Endothelial cell of umbilical vein (primary cell): ENCODE results near the gene MNAT1. TPM values are rescaled to one million over a fixed set of nuclear protein-coding genes. Genes with fewer than 3 reads are reported as not detected.

Source experiments
- BruUV-seq: library from RNA; stranded (reverse); fragments of 400-500 nt; replicated peaks from 2 replicates; lab custom pipeline; 2021; lab: Mats Ljungman, UMichigan
- CTCF ChIA-PET: fragments of 300-600, 350-600 bp; sonication (Branson Sonifier 250); formaldehyde crosslinking; loops from one replicate; lab custom pipeline; 2021; ENCODE audit warnings: antibody characterized with exemption, inconsistent platforms; lab: Charles Lee
- POLR2A ChIA-PET: fragments of 300-600, 350-600 bp; sonication (Branson Sonifier 250); formaldehyde crosslinking; loops from one replicate; lab custom pipeline; 2021; ENCODE audit warnings: antibody characterized with exemption, inconsistent platforms; lab: Charles Lee
- DNase-seq: peaks from one replicate; pipeline ENCODE4 v3.0.0-alpha.2; 2011; ENCODE audit warnings: low read depth, low spot score
- FAIRE-seq: peaks from 2 replicates; lab custom pipeline; 2011; peaks lifted over from hg19 to GRCh38; lab: Jason Lieb, UNC
- H2AFZ ChIP-seq: 2 replicates; pipeline ENCODE4 v1.6.0; 2012; ENCODE audit warnings: low read depth, low read length, control low read depth, inconsistent platforms
- H3K27ac ChIP-seq: 2 replicates; pipeline ENCODE4 v1.5.1; 2011; ENCODE audit warnings: low read depth, mild to moderate bottlenecking, control low read depth, low read length, moderate library complexity; ENCODE audit not compliant: insufficient read depth
- H3K27me3 ChIP-seq, 2 experiments: 2 replicates each; pipeline versions ENCODE4 v1.6.0 to v1.6.1; 2011; ENCODE audit warnings: low read length in 2 of 2, mixed read lengths in 1 of 2; ENCODE audit not compliant: control insufficient read depth in 2 of 2, insufficient read depth in 2 of 2
- H3K36me3 ChIP-seq, 2 experiments: 2 replicates in 1 of 2; 3 replicates in 1 of 2; pipeline ENCODE4 v1.5.1; 2011; ENCODE audit warnings: low read length in 2 of 2, mild to moderate bottlenecking in 1 of 2, moderate library complexity in 1 of 2; ENCODE audit not compliant: control insufficient read depth in 2 of 2, insufficient read depth in 2 of 2; ENCODE audit errors: extremely low read depth in 1 of 2
- H3K4me1 ChIP-seq: 3 replicates; pipeline ENCODE4 v1.5.1; 2011; ENCODE audit warnings: mild to moderate bottlenecking, low read length; ENCODE audit not compliant: control insufficient read depth, insufficient read depth; ENCODE audit errors: extremely low read depth
- H3K4me2 ChIP-seq: 2 replicates; pipeline ENCODE4 v1.6.1; 2011; ENCODE audit warnings: low read length, control low read depth, mixed read lengths; ENCODE audit not compliant: insufficient read depth
- H3K4me3 ChIP-seq, 3 experiments: fragments of 200-600 bp in 1 of 3; sonication (generic), shearing (Covaris generic) in 1 of 3; replicated peaks in 1 of 3; 2 replicates each; pipeline ENCODE4 v1.5.1; 2011 to 2016; ENCODE audit warnings: control low read depth in 3 of 3, low read length in 3 of 3, mild to moderate bottlenecking in 2 of 3, inconsistent platforms in 1 of 3, low read depth in 1 of 3, moderate library complexity in 1 of 3; ENCODE audit not compliant: insufficient read depth in 1 of 3
- H3K79me2 ChIP-seq: 2 replicates; pipeline ENCODE4 v1.6.0; 2012; ENCODE audit warnings: low read length, inconsistent platforms; ENCODE audit not compliant: control insufficient read depth, insufficient read depth
- H3K9ac ChIP-seq: replicated peaks from 2 replicates; pipeline ENCODE3; 2011; ENCODE audit warnings: low read length, control low read depth; ENCODE audit not compliant: insufficient read depth; ENCODE audit errors: extremely low read depth
- H3K9me1 ChIP-seq: replicated peaks from 3 replicates; pipeline ENCODE4 v1.6.0; 2011; ENCODE audit warnings: mild to moderate bottlenecking, low read length; ENCODE audit not compliant: control insufficient read depth, insufficient read depth; ENCODE audit errors: extremely low read depth
- H3K9me3 ChIP-seq: replicated peaks from 2 replicates; pipeline ENCODE4 v1.5.1; 2012; ENCODE audit warnings: low read length, inconsistent platforms; ENCODE audit not compliant: control insufficient read depth, insufficient read depth
- H4K20me1 ChIP-seq: replicated peaks from 2 replicates; pipeline ENCODE3; 2011; ENCODE audit warnings: mild to moderate bottlenecking, low read length; ENCODE audit not compliant: control insufficient read depth, insufficient read depth; ENCODE audit errors: extremely low read depth
- CTCF ChIP-seq, 2 donors: IDR thresholded peaks; 1 replicate in 1 of 2; 2 replicates in 1 of 2; pipeline ENCODE4 v1.5.1; 2011; ENCODE audit warnings: low read length in 2 of 2, mild to moderate bottlenecking in 2 of 2, moderate library complexity in 2 of 2, control low read depth in 1 of 2, inconsistent platforms in 1 of 2, low read depth in 1 of 2; ENCODE audit not compliant: insufficient read depth in 1 of 2; ENCODE audit errors: extremely low read depth in 1 of 2
- EZH2 ChIP-seq: IDR thresholded peaks from 2 replicates; pipeline ENCODE4 v1.6.1; 2012; ENCODE audit warnings: borderline replicate concordance, low read depth, mild to moderate bottlenecking, moderate library complexity, low read length, inconsistent platforms; ENCODE audit not compliant: severe bottlenecking
- FOS ChIP-seq: IDR thresholded peaks from 2 replicates; pipeline ENCODE4 v1.6.1; 2011; ENCODE audit warnings: mild to moderate bottlenecking, low read length, moderate library complexity, borderline replicate concordance; ENCODE audit not compliant: insufficient read depth
- JUN ChIP-seq: IDR thresholded peaks from 2 replicates; pipeline ENCODE4 v1.6.1; 2011; ENCODE audit warnings: borderline replicate concordance, low read depth; ENCODE audit not compliant: insufficient read length, insufficient read depth
- MAX ChIP-seq: IDR thresholded peaks from 2 replicates; pipeline ENCODE4 v1.6.1; 2011; ENCODE audit not compliant: insufficient read depth, insufficient read length
- MYC ChIP-seq: IDR thresholded peaks from one replicate; pipeline ENCODE4 v1.6.1; 2011; ENCODE audit warnings: mild to moderate bottlenecking, low read depth, low read length
- POLR2A ChIP-seq: IDR thresholded peaks from 2 replicates; pipeline ENCODE4 v1.6.1; 2012; ENCODE audit warnings: low read depth, mild to moderate bottlenecking, control low read depth, low read length
- POLR2AphosphoS5 ChIP-seq: IDR thresholded peaks from 2 replicates; pipeline ENCODE4 v1.6.1; 2012; ENCODE audit warnings: low read depth, mild to moderate bottlenecking, control low read depth, low read length, moderate library complexity; ENCODE audit not compliant: insufficient read depth
- dilution Hi-C: fragments of 300-500 bp; cut with MboI; formaldehyde crosslinking; loops from one replicate; pipeline ENCODE4 v1.15.0; 2019; ENCODE audit warnings: low sequenced_read_pairs; ENCODE audit not compliant: extremely low pct_ligation_motif_present
- intact Hi-C: fragments of 100-400 bp; cut with micrococcal nuclease; formaldehyde crosslinking; loops from one replicate; pipeline ENCODE4 v1.10.0; 2022
- polyA plus RNA-seq, 4 experiments: library from polyadenylated mRNA; depleted of rRNA in 3 of 4; stranded (reverse) in 3 of 4; unstranded in 1 of 4; fragments of >200 nt; gene quantifications; 2 replicates each; pipeline versions ENCODE4 v1.2.1 to v1.2.3, GENCODE V29; 2011 to 2012; ENCODE audit warnings: missing spikeins in 1 of 4
- total RNA-seq: library from RNA; stranded (reverse); gene quantifications from 2 replicates; pipeline ENCODE4 v1.2.3, GENCODE V29; 2021

Gene MNAT1
- total and polyA plus RNA-seq, 2 donors (not counting 3 experiments of a cell fraction or from before 2014, with no cell fraction given), result 35.7 to 55.7 TPM

DNA sequence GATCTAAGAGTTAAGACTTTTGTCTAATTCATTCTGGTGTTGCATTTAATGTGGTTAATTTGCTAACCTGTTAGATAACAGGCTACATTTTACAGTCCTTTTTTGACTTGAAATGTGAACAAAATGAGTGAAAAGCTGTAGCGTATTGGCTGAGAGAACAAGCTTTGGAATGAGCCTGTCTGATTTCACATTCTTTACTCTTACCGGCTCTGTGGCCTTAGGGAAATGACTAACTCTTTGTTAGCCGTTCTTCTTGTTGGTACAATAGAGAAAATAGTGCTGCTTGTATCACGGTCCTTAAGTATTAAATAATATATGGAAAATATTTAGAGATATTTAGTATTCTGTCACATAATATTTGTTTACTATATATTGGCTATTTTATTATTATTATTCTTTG is 1.9 kb downstream of the MNAT1 start:
- dilution Hi-C loops, result no loop called here
- peaks cover 50% of the 10 kb centered on the region for H3K79me2 ChIP-seq
- POLR2A ChIA-PET, result interaction anchor here (1.5 kb wide), 1 partner anchor 13 kb away, joined by 4 read pairs; the partner anchor contains the start of gene SIX4

GRCh38 chr14:60738843-60739508 is 4.4 kb downstream of the MNAT1 start:
- Histone ChIP-seq H3K4me3 (no peak overlapping the region), H4K20me1 (no peaks in the 10 kb centered on the region), H3K79me2 (peaks cover 63% of the 10 kb centered on the region), H3K36me3 (no peaks in the 10 kb centered on the region), H2AFZ (no peak overlapping the region), H3K4me2 (no peak overlapping the region), H3K9ac (no peak overlapping the region), H3K27me3 (peaks cover 0 to 1% of the 10 kb centered on the region in 2 experiments), H3K27ac (no peak overlapping the region), H3K4me1 (peaks cover 16% of the 10 kb centered on the region), H3K9me3 (no peaks in the 10 kb centered on the region), H3K9me1 (no peaks in the 10 kb centered on the region)
- TF ChIP-seq EZH2, result no peak
- TF ChIP-seq POLR2AphosphoS5, result no peak
- no peak for TF ChIP-seq MAX
- TF ChIP-seq MYC, result no peak
- TF ChIP-seq JUN, result no peak
- TF ChIP-seq FOS, result no peak
- TF ChIP-seq CTCF (IDR thresholded peaks at IDR 0.05; ENCODE audit: extremely low read depth in 1 of 2, insufficient read depth in 1 of 2, low read depth in 1 of 2, low read length in 2 of 2), result no peak
- intact Hi-C loops (loop anchor here (5.0 kb wide), 2 partner anchors 448 to 513 kb away; no protein-coding TSS in a partner anchor), dilution Hi-C loops (no loop called here)
- CTCF ChIA-PET, result interaction anchor here (2.7 kb wide), 1 partner anchor 15 kb away, joined by 14 read pairs; the partner anchor contains the start of gene SIX4
- DNase-seq (no peak), FAIRE-seq (no peak)
- POLR2A ChIA-PET, result no interaction called here
- BruUV-seq, result no TSS peak

More for the DNA sequence above, 1.9 kb downstream of the MNAT1 start:
- CTCF ChIA-PET, result interaction anchor here (0.8 to 2.7 kb wide), 8 partner anchors 9 to 518 kb away, joined by 3 to 14 read pairs (median 5); partner anchors contain the start of gene SIX4
- Histone ChIP-seq H3K4me1 (peaks cover 16% of the 10 kb centered on the region), H3K27ac (peak overlapping the region; percentile 59), H4K20me1 (no peaks in the 10 kb centered on the region), H3K9me1 (no peaks in the 10 kb centered on the region), H3K4me3 (peak overlapping the region in 1 of 3 experiments; percentile 75), H3K36me3 (no peaks in the 10 kb centered on the region), H3K9me3 (no peaks in the 10 kb centered on the region), H2AFZ (no peak overlapping the region), H3K27me3 (peaks cover 3 to 20% of the 10 kb centered on the region in 2 experiments), H3K4me2 (peak overlapping the region; percentile 92), H3K9ac (peak overlapping the region; percentile 67)
- FAIRE-seq, result peak; percentile 77
- DNase-seq, result peak; percentile 72
- TF ChIP-seq POLR2A (no peak), FOS (peak; percentile 47)
- intact Hi-C loops, result loop anchor here (5.0 kb wide), 2 partner anchors 451 to 516 kb away; no protein-coding TSS in a partner anchor
- BruUV-seq, result no TSS peak
